Articular chondrocyte of knee joint (primary cell): Measurements from ENCODE around the gene GRID2. TPM values are rescaled to one million over a fixed set of nuclear protein-coding genes. Genes with fewer than 3 reads are reported as not detected.

Experiments used
- small RNA-seq: library from RNA; depleted of rRNA; stranded (forward); fragments of <200 nt; gene quantifications from one replicate; pipeline ENCODE3, GENCODE V24; 2012
- total RNA-seq: library from RNA; depleted of rRNA; stranded (reverse); fragments of >200 nt; gene quantifications from 2 replicates; pipeline ENCODE4 v1.2.3, GENCODE V29; 2012

GRID2 gene
- total RNA-seq, result not detected in 2 replicates

DNA sequence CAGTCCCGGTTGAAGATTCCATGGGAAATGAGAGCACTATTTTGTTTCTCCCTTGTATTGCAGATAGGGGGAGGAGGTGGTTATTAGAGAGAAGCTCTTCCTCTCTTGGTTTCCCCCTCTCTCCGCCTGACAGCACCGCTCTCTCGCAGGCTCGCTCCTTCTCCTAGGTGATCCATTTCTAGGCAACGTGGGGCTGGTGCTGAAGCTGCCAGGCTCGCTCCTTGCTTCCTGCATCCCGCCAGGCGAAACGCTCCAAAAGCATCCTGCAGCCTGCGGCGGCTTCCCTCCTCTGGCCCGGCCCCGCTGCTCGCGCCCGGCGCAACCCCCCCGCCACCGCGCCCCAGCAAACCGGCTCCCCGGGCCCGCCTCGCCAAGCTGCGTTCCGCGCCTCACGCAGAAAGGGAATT is at the start of gene GRID2:
Gene GRID2 (plus strand): TSS at position 346 of the 407 bp plus-strand sequence.

Small RNA genes lying within 50 kb of the gene (small RNA-seq; reads per million reads assigned to genes)
- not detected for gene RNA5SP164
